Neural crest cell (in vitro differentiated cells): ENCODE measurements around the gene RGPD8. TPM values are rescaled to one million over a fixed set of nuclear protein-coding genes. Genes with fewer than 3 reads are reported as not detected.
A peak's percentile ranks its signal among the peaks of the same experiment; 100 is the strongest.

Source experiments
- DNase-seq: peaks from one replicate; pipeline ENCODE4 v3.0.0; 2021; ENCODE audit warnings: low read depth, mixed read lengths, low spot score
- H3K27ac Mint-ChIP-seq: one replicate; pipeline ENCODE4 v1.8.0; 2021; ENCODE audit warnings: mild to moderate bottlenecking, mixed read lengths; ENCODE audit not compliant: unreplicated experiment
- H3K27me3 Mint-ChIP-seq: 2 replicates; pipeline ENCODE4 v1.8.0; 2021; ENCODE audit warnings: low read depth, mild to moderate bottlenecking, mixed read lengths
- H3K36me3 Mint-ChIP-seq: 2 replicates; pipeline ENCODE4 v1.8.0; 2021; ENCODE audit warnings: low read depth, mild to moderate bottlenecking, mixed read lengths
- H3K4me1 Mint-ChIP-seq: 2 replicates; pipeline ENCODE4 v1.8.0; 2021; ENCODE audit warnings: mixed read lengths
- H3K4me3 Mint-ChIP-seq: one replicate; pipeline ENCODE4 v1.8.0; 2021; ENCODE audit warnings: mild to moderate bottlenecking, mixed read lengths
- H3K9me3 Mint-ChIP-seq: 2 replicates; pipeline ENCODE4 v1.8.0; 2021; ENCODE audit warnings: mixed read lengths
- total RNA-seq: library from RNA; stranded (reverse); gene quantifications from 2 replicates; pipeline ENCODE4 v1.2.1, GENCODE V29; 2021
- TF ChIP-seq, protein P1 (sequence below): fragments of 200-600 bp; sonication (generic); conservative IDR thresholded peaks from 2 replicates; pipeline ENCODE4 v1.5.0; 2021; ENCODE audit warnings: antibody characterized with exemption, mild to moderate bottlenecking

Gene RGPD8
- total RNA-seq, 1 donor from 2014 or later, result 4.3 TPM

DNA sequence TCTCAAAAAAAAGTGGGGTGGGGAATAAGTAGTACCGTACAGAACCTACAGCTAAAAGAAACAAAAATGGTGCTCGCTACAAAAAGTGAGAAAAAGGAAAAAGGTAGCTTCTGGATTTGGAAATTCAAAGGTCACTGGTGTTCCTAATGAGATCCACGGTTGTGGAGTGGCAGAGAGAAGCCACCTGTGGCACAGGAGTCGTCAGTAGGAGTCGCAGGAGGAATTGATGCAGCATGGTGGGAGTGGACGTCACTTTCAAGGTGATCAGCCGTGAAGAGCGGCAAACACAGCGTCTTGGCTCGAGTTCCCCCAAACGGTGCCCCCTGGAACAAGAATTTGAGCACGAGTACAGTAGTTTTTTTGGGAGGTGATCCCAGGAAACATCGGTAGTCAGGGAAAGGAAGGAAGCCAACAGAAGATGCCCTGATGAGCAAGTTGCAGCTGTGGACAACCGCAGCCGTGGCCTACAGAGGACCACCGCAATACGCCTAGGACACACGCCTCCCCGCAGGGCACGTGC, 47.1 kb upstream of the RGPD8 start:
- Mint-ChIP-seq H3K4me1 (peaks cover 22% of the 10 kb centered on the region), H3K4me3 (peak overlapping the region; percentile 94), H3K27ac (peak overlapping the region; percentile 86), H3K36me3 (peaks cover 4% of the 10 kb centered on the region), H3K27me3 (peaks cover 2% of the 10 kb centered on the region), H3K9me3 (no peaks in the 10 kb centered on the region)
- TF ChIP-seq, protein P1, sequence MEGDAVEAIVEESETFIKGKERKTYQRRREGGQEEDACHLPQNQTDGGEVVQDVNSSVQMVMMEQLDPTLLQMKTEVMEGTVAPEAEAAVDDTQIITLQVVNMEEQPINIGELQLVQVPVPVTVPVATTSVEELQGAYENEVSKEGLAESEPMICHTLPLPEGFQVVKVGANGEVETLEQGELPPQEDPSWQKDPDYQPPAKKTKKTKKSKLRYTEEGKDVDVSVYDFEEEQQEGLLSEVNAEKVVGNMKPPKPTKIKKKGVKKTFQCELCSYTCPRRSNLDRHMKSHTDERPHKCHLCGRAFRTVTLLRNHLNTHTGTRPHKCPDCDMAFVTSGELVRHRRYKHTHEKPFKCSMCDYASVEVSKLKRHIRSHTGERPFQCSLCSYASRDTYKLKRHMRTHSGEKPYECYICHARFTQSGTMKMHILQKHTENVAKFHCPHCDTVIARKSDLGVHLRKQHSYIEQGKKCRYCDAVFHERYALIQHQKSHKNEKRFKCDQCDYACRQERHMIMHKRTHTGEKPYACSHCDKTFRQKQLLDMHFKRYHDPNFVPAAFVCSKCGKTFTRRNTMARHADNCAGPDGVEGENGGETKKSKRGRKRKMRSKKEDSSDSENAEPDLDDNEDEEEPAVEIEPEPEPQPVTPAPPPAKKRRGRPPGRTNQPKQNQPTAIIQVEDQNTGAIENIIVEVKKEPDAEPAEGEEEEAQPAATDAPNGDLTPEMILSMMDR, result no peak
- DNase-seq, result no peak

DNA sequence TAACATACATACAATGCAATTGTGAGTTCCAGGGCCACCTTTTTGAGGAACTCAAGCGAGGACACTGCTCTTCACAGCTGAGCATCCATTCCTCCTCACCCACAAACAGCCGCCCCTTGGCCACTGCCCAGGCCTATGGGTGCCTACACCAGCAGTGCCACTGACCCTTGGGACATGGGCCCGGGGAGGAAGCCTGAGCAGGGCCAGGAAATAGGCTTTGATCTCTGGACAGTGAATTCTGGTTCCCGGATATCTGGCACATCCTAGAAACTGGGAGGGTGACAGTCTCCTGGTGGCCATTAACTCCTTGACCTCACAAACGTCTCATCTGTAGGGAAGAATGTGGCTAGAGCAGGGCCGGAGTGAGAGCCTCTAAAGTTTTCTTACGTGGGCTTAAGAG, 43.0 kb upstream of the RGPD8 start:
- H3K27ac Mint-ChIP-seq, result no peak overlapping the region
- no peak overlapping the region for H3K4me3 Mint-ChIP-seq
- peaks cover 2% of the 10 kb centered on the region for H3K27me3 Mint-ChIP-seq
- TF ChIP-seq, protein P1, result no peak
- no peaks in the 10 kb centered on the region for H3K9me3 Mint-ChIP-seq
- no peaks in the 10 kb centered on the region for H3K36me3 Mint-ChIP-seq
- H3K4me1 Mint-ChIP-seq, result peaks cover 9% of the 10 kb centered on the region
- no peak for DNase-seq

DNA sequence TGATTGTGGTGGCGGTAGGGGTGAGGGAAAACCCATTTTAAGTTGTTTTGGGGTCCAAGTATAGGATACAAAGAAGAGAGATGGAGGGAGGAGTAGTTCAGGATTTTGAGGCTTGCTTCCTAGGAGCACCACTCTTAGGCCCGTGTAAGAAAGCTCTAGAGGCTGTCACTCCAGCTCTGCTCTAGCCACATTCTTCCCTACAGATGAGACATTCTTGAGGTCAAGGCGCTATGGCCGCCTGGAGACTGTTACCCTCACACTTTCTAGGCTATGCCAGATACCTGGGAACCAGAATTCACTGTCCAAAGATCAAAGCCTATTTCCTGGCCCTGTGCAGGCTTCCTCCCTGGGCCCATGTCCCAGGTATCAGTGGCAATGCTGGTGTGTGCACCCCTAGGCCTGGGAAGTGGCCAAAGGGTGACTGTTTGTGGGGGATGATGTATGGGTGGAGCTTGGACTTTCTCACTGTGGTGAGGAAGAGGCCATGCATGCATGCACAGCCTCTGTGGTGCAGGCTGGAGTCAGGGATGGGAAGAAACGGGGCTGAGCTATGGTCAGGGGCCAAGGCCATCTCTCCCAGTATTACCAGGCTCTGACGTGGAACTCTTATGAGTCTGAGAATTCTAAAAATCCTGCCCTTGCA, 41.5 kb upstream of the RGPD8 start:
- no peak overlapping the region for H3K27ac Mint-ChIP-seq
- no peaks in the 10 kb centered on the region for H3K27me3 Mint-ChIP-seq
- no peaks in the 10 kb centered on the region for H3K4me1 Mint-ChIP-seq
- TF ChIP-seq, protein P1, result no peak
- H3K36me3 Mint-ChIP-seq, result no peaks in the 10 kb centered on the region
- no peak overlapping the region for H3K4me3 Mint-ChIP-seq
- no peak for DNase-seq
- H3K9me3 Mint-ChIP-seq, result no peaks in the 10 kb centered on the region

DNA sequence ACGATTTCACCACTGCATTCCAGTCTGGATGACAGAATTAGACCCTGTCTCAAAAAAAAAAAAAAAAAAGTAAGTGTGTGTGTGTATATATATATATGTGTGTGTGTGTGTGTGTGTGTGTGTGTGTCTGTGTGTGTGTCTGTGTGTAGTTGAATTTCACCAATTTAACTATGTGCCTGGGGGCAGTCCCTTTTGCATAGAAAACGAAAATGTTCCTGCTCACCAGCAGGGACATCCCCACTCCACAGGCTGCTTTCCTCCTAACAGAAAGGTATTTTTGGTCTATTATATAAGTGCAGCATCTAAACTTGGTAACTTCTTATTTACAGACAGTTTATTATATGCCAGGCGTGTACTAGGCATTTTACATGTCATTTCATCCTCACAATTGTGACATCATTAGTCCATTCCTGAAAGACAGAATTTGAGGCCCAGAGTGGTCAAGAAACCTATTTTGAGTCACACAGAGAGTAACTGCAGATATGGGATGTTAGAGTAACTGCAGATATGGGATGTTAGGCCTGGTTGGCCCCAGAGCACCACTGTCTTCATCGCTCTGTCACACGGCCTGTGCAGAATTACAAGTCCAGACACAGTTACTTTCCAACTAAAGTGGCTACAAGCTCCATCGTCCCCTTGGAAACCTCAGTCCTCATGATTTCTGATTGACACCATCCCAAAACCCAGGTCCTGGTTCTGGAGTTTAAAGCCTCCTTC, 39.3 kb upstream of the RGPD8 start:
- TF ChIP-seq, protein P1, result no peak
- Mint-ChIP-seq H3K4me1 (no peaks in the 10 kb centered on the region), H3K36me3 (no peaks in the 10 kb centered on the region), H3K9me3 (peaks cover 8% of the 10 kb centered on the region), H3K27ac (no peak overlapping the region), H3K27me3 (no peaks in the 10 kb centered on the region), H3K4me3 (no peak overlapping the region)
- DNase-seq, result no peak

DNA sequence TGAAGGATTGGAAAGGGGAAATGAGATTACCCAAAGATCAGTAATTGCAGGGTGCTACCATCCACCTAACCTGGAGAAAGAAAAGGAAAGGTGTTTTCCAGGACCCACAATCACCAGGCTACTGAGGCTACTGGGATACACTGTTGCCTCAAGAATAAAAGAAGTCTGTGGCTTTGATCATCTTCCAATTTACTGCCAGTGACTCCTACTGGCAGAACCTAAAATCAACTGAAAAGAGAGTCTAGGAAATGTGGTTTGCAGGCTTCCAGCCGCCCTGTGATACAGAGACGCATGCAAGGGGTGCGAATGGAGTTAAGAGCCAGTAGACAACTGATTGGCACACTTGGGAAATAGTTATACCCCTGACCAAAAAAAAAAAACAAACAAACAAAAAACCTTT, 31.9 kb upstream of the RGPD8 start:
- TF ChIP-seq, protein P1, result peak; percentile 31
- Mint-ChIP-seq H3K4me3 (no peak overlapping the region), H3K27me3 (peaks cover 2% of the 10 kb centered on the region), H3K9me3 (peaks cover 13% of the 10 kb centered on the region), H3K4me1 (no peaks in the 10 kb centered on the region), H3K27ac (no peak overlapping the region), H3K36me3 (no peaks in the 10 kb centered on the region)
- DNase-seq, result no peak
